Spinal cord (tissue), 10 donors: ENCODE measurements around the gene SUCLG2. TPM values are rescaled to one million over a fixed set of nuclear protein-coding genes. Genes with fewer than 3 reads are reported as not detected.
A peak's percentile ranks its signal among the peaks of the same experiment; 100 is the strongest.
"Not testable (repeated sequence)": the region's sequence is repeated elsewhere in the genome, so short reads cannot be mapped to it uniquely, and the experiment has no call there.

Source experiments
- DNase-seq, 6 donors: peaks; one replicate each; pipeline versions ENCODE4 v3.0.0 to v3.0.0-alpha.2; 2013 to 2015; ENCODE audit warnings: low spot score in 6 of 6, low read depth in 4 of 6
- H3K27ac ChIP-seq: one replicate; pipeline ENCODE4 v1.5.1; 2013; ENCODE audit warnings: low read depth, low read length, control low read depth
- H3K27me3 ChIP-seq: one replicate; pipeline ENCODE4 v1.6.1; 2013; ENCODE audit warnings: low read length; ENCODE audit not compliant: control insufficient read depth, insufficient read depth
- H3K36me3 ChIP-seq: one replicate; pipeline ENCODE4 v1.6.1; 2013; ENCODE audit warnings: low read length; ENCODE audit not compliant: control insufficient read depth, insufficient read depth
- H3K4me1 ChIP-seq: one replicate; pipeline ENCODE4 v1.6.1; 2013; ENCODE audit warnings: low read length; ENCODE audit not compliant: control insufficient read depth, insufficient read depth
- H3K4me3 ChIP-seq: one replicate; pipeline ENCODE4 v1.5.1; 2013; ENCODE audit warnings: low read depth, low read length, control low read depth
- H3K9me3 ChIP-seq: one replicate; pipeline ENCODE4 v1.6.1; 2013; ENCODE audit warnings: low read length; ENCODE audit not compliant: control insufficient read depth, insufficient read depth
- WGBS: methylation state at CpG from one replicate; pipeline ENCODE4 v1.1.5; 2013; ENCODE audit warnings: missing lambda C conversion rate; ENCODE audit not compliant: insufficient coverage; 5-methylcytosine and 5-hydroxymethylcytosine counted together
- polyA plus RNA-seq, 2 donors: library from polyadenylated mRNA; unstranded; fragments of 120-200 nt; gene quantifications; one replicate each; pipeline ENCODE4 v1.2.1, GENCODE V29; 2013; ENCODE audit not compliant: insufficient read length in 2 of 2
- total RNA-seq, 2 donors: library from RNA; depleted of rRNA in 1 of 2; stranded (reverse); fragments of 120-200 nt in 1 of 2; fragments of >200 nt in 1 of 2; gene quantifications; one replicate each; pipeline versions ENCODE4 v1.2.3 to v1.2.4, GENCODE V29; 2013 to 2014
- donor health status: healthy.

The SUCLG2 gene
- total and polyA plus RNA-seq, 4 donors: 23.4 to 39.2 (median 26.8) TPM

- no peaks in the 10 kb centered on the region for H3K36me3 ChIP-seq
- peak in 1 of 6 donors; percentile 35 for DNase-seq
- H3K27me3 ChIP-seq: no peaks in the 10 kb centered on the region
- H3K9me3 ChIP-seq: no peaks in the 10 kb centered on the region
- no peak overlapping the region for H3K4me3 ChIP-seq
- no CpG with 5 or more reads among the region's 4 CpGs for WGBS
- H3K4me1 ChIP-seq: no peaks in the 10 kb centered on the region
- no peak overlapping the region for H3K27ac ChIP-seq
Measured at GRCh38 chr3:67558426-67558825, 96.0 kb downstream of the SUCLG2 start.

DNA sequence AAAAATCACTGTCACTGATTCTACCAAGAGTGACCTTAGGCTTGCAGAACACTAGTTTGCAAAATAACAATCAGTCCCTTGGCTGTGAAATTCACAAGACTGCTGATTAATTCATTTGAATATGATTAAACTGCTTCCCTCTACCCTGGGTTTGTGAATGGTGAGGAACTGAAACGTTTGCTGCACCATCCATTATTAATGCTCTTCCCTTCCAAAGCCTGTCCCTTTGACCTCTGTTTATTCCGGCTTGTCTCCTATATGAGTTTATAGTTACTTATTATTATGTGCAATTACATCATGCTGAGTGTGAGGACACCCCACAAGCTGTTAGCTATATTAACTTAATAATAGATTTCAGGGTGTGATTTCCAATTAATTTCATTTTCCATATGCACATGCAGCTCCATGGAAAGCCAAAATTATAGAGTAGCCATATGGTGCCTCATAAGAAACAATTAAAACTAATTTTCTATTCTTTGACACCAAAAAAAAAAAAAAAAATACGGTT, 96.5 kb downstream of the SUCLG2 start:
- no CpG with 5 or more reads among the region's 3 CpGs for WGBS
- no peaks in the 10 kb centered on the region for H3K4me1 ChIP-seq
- H3K9me3 ChIP-seq: no peaks in the 10 kb centered on the region
- H3K36me3 ChIP-seq: no peaks in the 10 kb centered on the region
- H3K4me3 ChIP-seq: no peak overlapping the region
- no peak overlapping the region for H3K27ac ChIP-seq
- DNase-seq: peak in 2 of 6 donors; percentile 45 to 74
- no peaks in the 10 kb centered on the region for H3K27me3 ChIP-seq

- WGBS: 85% methylated on average over 3 of the region's 6 CpGs
- H3K27me3 ChIP-seq: no peaks in the 10 kb centered on the region
- DNase-seq: peak in 1 of 6 donors; percentile 9
- no peaks in the 10 kb centered on the region for H3K9me3 ChIP-seq
- H3K4me1 ChIP-seq: no peaks in the 10 kb centered on the region
- no peak overlapping the region for H3K4me3 ChIP-seq
- H3K36me3 ChIP-seq: no peaks in the 10 kb centered on the region
- no peak overlapping the region for H3K27ac ChIP-seq
Measured at GRCh38 chr3:67551361-67552016, 102.9 kb downstream of the SUCLG2 start.

- Histone ChIP-seq H3K27me3 (no peaks in the 10 kb centered on the region), H3K9me3 (no peaks in the 10 kb centered on the region), H3K36me3 (no peaks in the 10 kb centered on the region), H3K4me1 (no peaks in the 10 kb centered on the region), H3K4me3 (no peak overlapping the region), H3K27ac (no peak overlapping the region)
- no peak for DNase-seq
- no CpG with 5 or more reads among the region's 7 CpGs for WGBS
Measured at GRCh38 chr3:67550541-67550940, 103.9 kb downstream of the SUCLG2 start.

DNA sequence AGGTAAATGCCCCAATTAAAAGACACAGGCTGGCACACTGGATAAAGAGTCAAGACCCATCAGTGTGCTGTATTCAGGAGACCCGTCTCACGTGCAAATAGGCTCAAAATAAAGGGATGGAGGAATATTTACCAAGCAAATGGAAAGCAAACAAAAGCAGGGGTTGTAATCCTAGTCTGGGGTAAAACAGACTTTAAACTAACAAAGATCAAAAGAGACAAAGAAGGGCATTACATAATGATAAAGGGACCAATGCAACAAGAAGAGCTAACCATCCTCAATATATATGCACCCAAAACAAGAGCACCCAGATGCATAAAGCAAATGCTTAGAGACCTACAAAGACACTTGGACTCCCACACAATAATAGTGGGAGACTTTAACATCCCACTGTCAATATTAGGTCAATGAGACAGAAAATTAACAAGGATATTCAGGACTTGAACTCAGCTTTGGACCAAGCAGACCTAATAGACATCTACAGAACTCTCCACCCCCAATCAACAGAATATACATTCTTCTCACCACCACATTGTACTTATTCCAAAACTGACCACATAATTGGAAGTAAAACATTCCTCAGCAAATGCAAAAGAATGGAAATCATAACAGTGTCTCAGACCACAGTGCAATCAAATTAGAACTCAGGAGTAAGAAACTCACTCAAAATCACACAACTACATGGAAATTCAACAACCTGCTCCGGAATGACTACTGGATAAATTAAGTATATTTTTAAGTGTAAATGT, 111.7 kb downstream of the SUCLG2 start:
- WGBS: no CpG with 5 or more reads among the region's 3 CpGs
- not testable (repeated sequence) for DNase-seq, H3K4me1 ChIP-seq, H3K9me3 ChIP-seq, H3K27me3 ChIP-seq, H3K27ac ChIP-seq, H3K36me3 ChIP-seq, H3K4me3 ChIP-seq

GRCh38 chr3:67540198-67540894, 114.1 kb downstream of the SUCLG2 start:
- peaks cover 6% of the 10 kb centered on the region for H3K4me1 ChIP-seq
- no peaks in the 10 kb centered on the region for H3K27me3 ChIP-seq
- peaks cover 3% of the 10 kb centered on the region for H3K9me3 ChIP-seq
- WGBS: 71% methylated on average over 6 of the region's 8 CpGs
- no peak overlapping the region for H3K27ac ChIP-seq
- no peaks in the 10 kb centered on the region for H3K36me3 ChIP-seq
- no peak overlapping the region for H3K4me3 ChIP-seq
- no peak for DNase-seq

GRCh38 chr3:67537203-67537602, 117.2 kb downstream of the SUCLG2 start:
- WGBS: no CpG with 5 or more reads among the region's 4 CpGs
- H3K4me3 ChIP-seq, DNase-seq, H3K27ac ChIP-seq, H3K27me3 ChIP-seq, H3K36me3 ChIP-seq, H3K4me1 ChIP-seq, H3K9me3 ChIP-seq: not testable (repeated sequence)

- peaks cover 3% of the 10 kb centered on the region for H3K9me3 ChIP-seq
- no peak for DNase-seq
- H3K4me1 ChIP-seq: no peaks in the 10 kb centered on the region
- 81% methylated on average over 2 of the region's 3 CpGs for WGBS
- no peaks in the 10 kb centered on the region for H3K27me3 ChIP-seq
- H3K4me3 ChIP-seq: no peak overlapping the region
- no peak overlapping the region for H3K27ac ChIP-seq
- no peaks in the 10 kb centered on the region for H3K36me3 ChIP-seq
Measured at GRCh38 chr3:67535006-67535405, 119.4 kb downstream of the SUCLG2 start.

DNA sequence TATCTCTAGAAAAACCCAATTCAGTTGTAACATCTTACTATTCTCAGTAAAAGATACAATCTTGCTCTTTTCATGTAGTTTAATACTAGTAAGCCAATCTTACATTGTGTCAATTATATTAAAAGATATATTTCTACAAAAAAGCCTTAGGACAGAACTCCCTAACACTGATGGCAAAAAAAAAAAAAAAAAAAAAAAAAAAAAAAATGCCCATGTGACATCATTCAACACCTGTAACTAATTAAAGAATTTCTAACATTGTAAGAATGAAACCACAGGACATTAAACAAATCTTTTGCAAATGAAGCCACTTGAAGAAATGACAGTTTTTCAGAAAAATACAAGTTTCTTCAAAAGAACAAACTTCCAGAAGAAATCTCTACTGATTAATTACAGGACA, 119.8 kb downstream of the SUCLG2 start:
- DNase-seq: no peak
- Histone ChIP-seq H3K4me3 (no peak overlapping the region), H3K4me1 (no peaks in the 10 kb centered on the region), H3K9me3 (peaks cover 3% of the 10 kb centered on the region), H3K27me3 (no peaks in the 10 kb centered on the region), H3K27ac (no peak overlapping the region), H3K36me3 (no peaks in the 10 kb centered on the region)
